PFSK-1 (cell line): ENCODE results near the gene ABCF2.

Experiments used
- FOXP2 ChIP-seq: optimal IDR thresholded peaks from 2 replicates; pipeline ENCODE3; 2011; ENCODE audit warnings: borderline replicate concordance, control low read depth, inconsistent platforms; ENCODE audit not compliant: insufficient read depth; ENCODE audit errors: extremely low read length, extremely low read depth
- POLR2AphosphoS5 ChIP-seq: IDR thresholded peaks from 2 replicates; pipeline ENCODE4 v1.6.1; 2012; ENCODE audit warnings: low read depth, mild to moderate bottlenecking, control low read depth, low read length, moderate library complexity
- REST ChIP-seq, 2 experiments: IDR thresholded peaks; 2 replicates each; pipeline versions ENCODE4 v1.6.1 to v1.8.0; 2011 to 2012; ENCODE audit warnings: low read depth in 2 of 2, low read length in 2 of 2, control low read depth in 1 of 2, inconsistent platforms in 1 of 2, mild to moderate bottlenecking in 1 of 2, moderate library complexity in 1 of 2; ENCODE audit not compliant: insufficient read depth in 1 of 2
- SIN3A ChIP-seq: IDR thresholded peaks from 2 replicates; pipeline ENCODE4 v1.6.1; 2012; ENCODE audit warnings: mild to moderate bottlenecking, low read length, moderate library complexity, borderline replicate concordance; ENCODE audit not compliant: insufficient read depth
- TAF1 ChIP-seq: IDR thresholded peaks from 2 replicates; pipeline ENCODE4 v1.6.1; 2012; ENCODE audit warnings: low read length, control low read depth, borderline replicate concordance; ENCODE audit not compliant: insufficient read depth

The ABCF2 gene

DNA sequence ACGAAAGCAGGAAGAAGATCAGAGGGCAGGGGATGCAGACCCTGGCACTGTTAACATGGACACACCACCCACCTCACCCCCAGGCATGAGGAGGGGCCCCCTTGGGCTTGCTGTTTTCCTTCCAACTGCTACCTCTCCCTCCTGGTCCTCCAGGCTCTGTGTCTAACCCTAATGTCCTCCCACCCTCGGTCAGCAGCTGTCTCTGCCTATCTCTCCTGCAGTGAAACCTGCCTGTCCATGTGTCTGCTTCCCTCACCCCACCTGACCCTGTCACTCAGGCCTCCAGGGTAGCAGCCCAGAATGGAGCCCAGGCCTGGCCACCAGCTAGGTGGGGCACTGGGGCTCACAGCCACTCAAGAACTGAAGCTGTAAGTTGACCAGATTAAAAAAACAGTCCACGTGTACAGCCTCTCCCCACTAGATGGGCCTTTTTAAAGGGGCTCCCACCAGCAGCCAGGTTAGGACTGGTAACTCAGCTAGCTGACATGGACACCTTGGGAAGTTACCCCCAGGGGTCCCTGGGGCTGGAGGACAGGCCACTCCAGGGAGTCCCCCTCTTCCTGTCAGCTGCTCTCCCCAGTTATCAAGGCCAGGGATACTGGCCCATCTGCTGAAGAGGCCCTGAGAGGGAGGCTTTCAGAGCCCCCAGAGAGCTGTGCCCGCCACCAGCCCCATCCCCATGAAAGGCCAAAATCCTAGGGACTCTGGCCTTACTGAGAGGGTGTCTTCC lies 20.0 kb upstream of the ABCF2 start:
- TF ChIP-seq SIN3A = no peak
- no peak for TF ChIP-seq POLR2AphosphoS5
- TF ChIP-seq FOXP2 = no peak
- TF ChIP-seq REST (IDR thresholded peaks at IDR 0.05; ENCODE audit: insufficient read depth in 1 of 2, low read depth in 2 of 2, low read length in 2 of 2) = no peak
- TF ChIP-seq TAF1 = no peak

GRCh38 chr7:151246102-151246850 lies 19.3 kb upstream of the ABCF2 start:
- TF ChIP-seq SIN3A = no peak
- no peak for TF ChIP-seq REST (IDR thresholded peaks at IDR 0.05; ENCODE audit: insufficient read depth in 1 of 2, low read depth in 2 of 2, low read length in 2 of 2)
- TF ChIP-seq POLR2AphosphoS5 = no peak
- no peak for TF ChIP-seq FOXP2
- no peak for TF ChIP-seq TAF1

DNA sequence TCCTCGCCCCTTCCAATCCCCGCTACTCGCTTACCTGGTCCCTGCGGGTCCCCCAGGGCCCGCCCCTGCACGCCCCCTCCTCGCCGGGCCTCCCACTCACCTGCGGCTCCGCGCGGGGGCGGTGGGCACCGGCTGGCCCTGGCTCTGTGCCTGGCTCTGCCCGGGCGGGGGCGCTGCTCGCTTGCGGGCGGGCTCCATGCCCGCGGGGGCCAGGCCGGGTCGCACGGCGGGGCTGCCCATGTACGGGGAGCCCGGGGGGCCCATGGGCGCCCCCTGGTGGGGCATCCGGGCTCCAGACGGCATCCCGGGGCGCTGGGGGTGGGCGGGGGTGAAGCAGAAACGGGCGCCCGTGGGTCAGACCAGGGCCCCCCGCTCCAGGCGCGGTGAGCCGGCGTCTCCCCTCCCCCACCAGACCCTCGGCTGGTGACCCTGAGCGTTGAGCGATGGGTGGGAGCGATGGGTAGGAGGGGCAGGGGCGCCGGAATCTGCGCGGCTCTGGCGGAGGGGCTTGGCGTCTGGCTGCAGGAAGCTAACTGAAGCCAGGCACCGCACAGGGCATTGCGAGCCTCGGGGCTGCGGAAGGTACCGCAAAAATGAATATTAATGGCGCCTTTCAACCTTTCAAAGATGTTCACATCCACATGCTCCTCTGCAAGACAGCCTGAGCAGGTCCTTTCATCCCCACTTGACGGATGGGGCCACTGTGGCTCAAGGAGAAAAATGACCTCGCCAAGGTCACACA lies 18.5 kb upstream of the ABCF2 start:
- TF ChIP-seq SIN3A (no peak), REST (IDR thresholded peaks at IDR 0.05; ENCODE audit: insufficient read depth in 1 of 2, low read depth in 2 of 2, low read length in 2 of 2) (no peak), FOXP2 (no peak), TAF1 (no peak), POLR2AphosphoS5 (no peak)

GRCh38 chr7:151244841-151245346 lies 17.9 kb upstream of the ABCF2 start:
- no peak for TF ChIP-seq POLR2AphosphoS5
- no peak for TF ChIP-seq SIN3A
- no peak for TF ChIP-seq FOXP2
- TF ChIP-seq REST (IDR thresholded peaks at IDR 0.05; ENCODE audit: insufficient read depth in 1 of 2, low read depth in 2 of 2, low read length in 2 of 2) = no peak
- no peak for TF ChIP-seq TAF1
